HepG2 (cell line): Measurements from ENCODE around the gene KCNH6. TPM values are rescaled to one million over a fixed set of nuclear protein-coding genes. Genes with fewer than 3 reads are reported as not detected.
A peak's percentile ranks its signal among the peaks of the same experiment; 100 is the strongest.

Source experiments
- ATAC-seq: fragments of 200-7000 bp; cut with Tn5 transposase; 3 replicates; pipeline ENCODE4 v1.9.1; 2020; ENCODE audit warnings: mild to moderate bottlenecking, moderate library complexity
- BruUV-seq: library from RNA; stranded (reverse); fragments of 400-500 nt; replicated peaks from 2 replicates; lab custom pipeline; 2021; lab: Mats Ljungman, UMichigan
- CTCF ChIA-PET: fragments of 300-600 bp; formaldehyde crosslinking; extraction: SDS; loops from one replicate; lab custom pipeline; 2021; ENCODE audit warnings: low total read pairs, inconsistent platforms, low intra/inter-chr PET ratio; lab: Yijun Ruan, JAX
- POLR2A ChIA-PET: fragments of 350-600 bp; sonication (Branson Sonifier 250); formaldehyde crosslinking; loops from one replicate; lab custom pipeline; 2020; ENCODE audit warnings: antibody characterized with exemption, inconsistent platforms; lab: Yijun Ruan, JAX
- DNase-seq: peaks from one replicate; pipeline ENCODE4 v3.0.0-alpha.2; 2015; ENCODE audit warnings: low spot score
- FAIRE-seq: peaks from 3 replicates; lab custom pipeline; 2011; peaks lifted over from hg19 to GRCh38; lab: Jason Lieb, UNC
- H2AFZ ChIP-seq: one replicate; pipeline ENCODE4 v1.6.1; 2011; ENCODE audit warnings: low read length, inconsistent platforms
- H3K27ac ChIP-seq: fragments of 300-600 bp; 3 replicates; pipeline ENCODE4 v1.8.0; 2011; ENCODE audit warnings: mixed run types, mild to moderate bottlenecking, mixed read lengths, low read length, inconsistent platforms; ENCODE audit not compliant: insufficient read depth; ENCODE audit errors: extremely low read length
- H3K27me3 ChIP-seq, 2 experiments: fragments of 200-600 bp in 1 of 2; 2 replicates in 1 of 2; 3 replicates in 1 of 2; pipeline versions ENCODE4 v1.6.0 to v1.8.0; 2011; ENCODE audit warnings: low read length in 2 of 2, mild to moderate bottlenecking in 2 of 2, moderate library complexity in 2 of 2, inconsistent platforms in 1 of 2; ENCODE audit not compliant: insufficient read depth in 2 of 2, control insufficient read depth in 1 of 2
- H3K36me3 ChIP-seq, 2 experiments: fragments of 200-600 bp in 1 of 2; replicated peaks in 1 of 2; 2 replicates in 1 of 2; 3 replicates in 1 of 2; pipeline versions ENCODE4 v1.5.1 to v1.8.0; 2011; ENCODE audit warnings: low read length in 2 of 2, inconsistent platforms in 1 of 2; ENCODE audit not compliant: insufficient read depth in 2 of 2, control insufficient read depth in 1 of 2
- H3K4me1 ChIP-seq: 2 replicates; pipeline ENCODE4 v1.5.1; 2012; ENCODE audit warnings: low read length, inconsistent platforms; ENCODE audit not compliant: insufficient read depth
- H3K4me2 ChIP-seq: 2 replicates; pipeline ENCODE4 v1.6.0; 2011; ENCODE audit warnings: low read depth, low read length, inconsistent platforms
- H3K4me3 ChIP-seq, 3 experiments: fragments of 200-600 bp in 1 of 3; sonication (generic), shearing (Covaris generic) in 1 of 3; replicated peaks in 1 of 3; 2 replicates each; pipeline ENCODE4 v1.5.1; 2011 to 2016; ENCODE audit warnings: low read length in 3 of 3, inconsistent platforms in 2 of 3, low read depth in 2 of 3, mild to moderate bottlenecking in 2 of 3, control low read depth in 1 of 3, mixed read lengths in 1 of 3; ENCODE audit not compliant: insufficient read depth in 1 of 3
- H3K79me2 ChIP-seq: one replicate; pipeline ENCODE4 v1.6.1; 2011; ENCODE audit warnings: low read length, inconsistent platforms; ENCODE audit not compliant: insufficient read depth
- H3K9ac ChIP-seq: 2 replicates; pipeline ENCODE4 v1.6.0; 2011; ENCODE audit warnings: mild to moderate bottlenecking, low read depth, low read length, inconsistent platforms; ENCODE audit not compliant: insufficient read depth
- H3K9me3 ChIP-seq: 2 replicates; pipeline ENCODE4 v1.5.1; 2012; ENCODE audit warnings: mild to moderate bottlenecking, low read length
- H4K20me1 ChIP-seq: 2 replicates; pipeline ENCODE4 v1.6.0; 2011; ENCODE audit warnings: inconsistent platforms, mild to moderate bottlenecking, low read length, moderate library complexity; ENCODE audit not compliant: insufficient read depth
- HNRNPLL ChIP-seq: fragments of 200-400 bp; formaldehyde crosslinking; IDR thresholded peaks from 2 replicates; pipeline ENCODE4 v1.6.1; 2017; ENCODE audit warnings: mild to moderate bottlenecking, low read depth, low read length; ENCODE audit not compliant: poor library complexity, severe bottlenecking
- KAT2B ChIP-seq: fragments of 150-350 bp; IDR thresholded peaks from 2 replicates; pipeline ENCODE4 v1.6.1; 2014; ENCODE audit warnings: low read depth, low read length, borderline replicate concordance
- SP140L ChIP-seq: sonication (generic); formaldehyde crosslinking; IDR thresholded peaks from 2 replicates; pipeline ENCODE4 v1.4.0; 2020; ENCODE audit warnings: missing genetic modification reagents, borderline replicate concordance
- STAT5B ChIP-seq: sonication (generic); formaldehyde crosslinking; IDR thresholded peaks from 2 replicates; pipeline ENCODE4 v1.4.0; 2020; ENCODE audit warnings: missing genetic modification reagents
- ZC3H4 ChIP-seq: sonication (generic); formaldehyde crosslinking; IDR thresholded peaks from 2 replicates; pipeline ENCODE4 v1.4.0; 2020; ENCODE audit warnings: missing genetic modification reagents, borderline replicate concordance
- ZFP36L2 ChIP-seq: sonication (generic); formaldehyde crosslinking; IDR thresholded peaks from 2 replicates; pipeline ENCODE4 v1.4.0; 2020; ENCODE audit warnings: missing genetic modification reagents
- ZFX ChIP-seq: sonication (generic); formaldehyde crosslinking; IDR thresholded peaks from 2 replicates; pipeline ENCODE4 v1.4.0; 2020; ENCODE audit warnings: mild to moderate bottlenecking, low read depth, missing genetic modification reagents, moderate library complexity
- WGBS: methylation state at CpG from one replicate; pipeline ENCODE4 v1.1.6; 2017; ENCODE audit warnings: low lambda C conversion rate; 5-methylcytosine and 5-hydroxymethylcytosine counted together
- in situ Hi-C: cut with HindIII; loops from 2 replicates; pipeline ENCODE4 v1.10.0; 2017; ENCODE audit warnings: low pct_unique_long_range_greater_than_20kb; ENCODE audit not compliant: extremely low pct_ligation_motif_present
- intact Hi-C: fragments of 100-400 bp; cut with micrococcal nuclease; formaldehyde crosslinking; loops from one replicate; pipeline ENCODE4 v1.10.0; 2022; ENCODE audit not compliant: unreplicated experiment
- polyA plus RNA-seq, 8 experiments: library from polyadenylated mRNA; depleted of rRNA in 3 of 8; stranded (reverse) in 7 of 8; unstranded in 1 of 8; fragments of >200 nt; fragmentation: Illumina TruSeq in 4 of 8; extraction: Trizol in 4 of 8; gene quantifications; 2 replicates each; pipeline versions ENCODE4 v1.2.1 to v1.2.3, GENCODE V29; 2011 to 2016; ENCODE audit warnings: low read depth in 4 of 8, missing spikeins in 1 of 8, mixed read lengths in 1 of 8; ENCODE audit not compliant: insufficient read depth in 1 of 8
- total RNA-seq, 5 experiments: library from RNA; depleted of rRNA; stranded (reverse); fragments of >200 nt; fragmentation: Illumina TruSeq; extraction: Trizol; gene quantifications; 2 replicates each; pipeline ENCODE4 v1.2.3, GENCODE V29; 2016; ENCODE audit warnings: low read depth in 1 of 5
- TF ChIP-seq, protein P1 (sequence below): sonication (generic); formaldehyde crosslinking; IDR thresholded peaks from 2 replicates; pipeline ENCODE4 v1.4.0; 2020; ENCODE audit warnings: missing genetic modification reagents
- TF ChIP-seq, protein P2 (sequence below): sonication (generic); formaldehyde crosslinking; IDR thresholded peaks from 2 replicates; pipeline ENCODE4 v1.5.0; 2020; ENCODE audit warnings: mild to moderate bottlenecking, missing genetic modification reagents, borderline replicate concordance
- TF ChIP-seq, protein P3 (sequence below): sonication (generic); formaldehyde crosslinking; conservative IDR thresholded peaks from 2 replicates; pipeline ENCODE4 v1.4.0; 2020; ENCODE audit warnings: missing genetic modification reagents

The KCNH6 gene
- total and polyA plus RNA-seq, 2 of the 13 experiments (the other 11 are each of a cell fraction or from before 2014, with no cell fraction given), result 0.05 to 0.18 TPM

DNA sequence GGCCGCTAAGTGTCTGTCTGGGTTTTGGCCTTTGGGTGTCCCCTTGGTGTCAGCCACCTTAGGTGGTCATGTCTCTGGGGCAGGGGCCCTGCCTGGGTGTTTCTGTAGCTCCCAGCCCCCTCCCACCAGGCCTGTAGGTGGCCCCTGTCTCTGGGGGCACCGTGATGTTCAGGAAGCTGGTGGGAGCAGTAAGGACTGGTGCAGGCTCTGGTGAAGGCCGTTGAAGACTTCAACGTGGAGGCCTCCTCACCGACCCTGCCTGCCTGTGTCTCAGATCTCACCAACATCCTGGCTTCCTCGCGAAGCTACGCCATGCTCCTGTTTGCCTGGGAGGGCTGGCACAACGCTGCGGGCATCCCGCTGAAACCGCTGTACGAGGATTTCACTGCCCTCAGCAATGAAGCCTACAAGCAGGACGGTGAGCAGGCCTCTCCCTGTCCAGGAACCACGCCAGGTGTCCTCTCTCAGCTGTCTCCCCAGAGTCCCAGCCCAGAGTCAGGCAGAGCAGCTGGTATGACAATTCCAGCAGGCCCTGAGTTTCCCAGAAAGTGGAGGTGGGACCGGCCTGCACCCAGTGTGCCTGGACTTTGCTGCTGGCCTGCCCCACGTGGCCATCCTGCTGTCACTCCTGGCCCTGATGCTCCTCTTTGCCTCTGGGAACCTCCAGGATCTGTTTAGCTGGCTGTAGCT is 43.5 kb upstream of the KCNH6 start:
- no peak overlapping the region for H3K9ac ChIP-seq
- no peak overlapping the region for H3K4me3 ChIP-seq
- ChIA-PET POLR2A (interaction anchor here (1.0 to 1.2 kb wide), 2 partner anchors 16 to 70 kb away, joined by 3 read pairs; no protein-coding TSS in a partner anchor), CTCF (interaction anchor here (1.8 to 5.3 kb wide), 3 partner anchors 43 to 55 kb away, joined by 5 to 53 read pairs (median 9); no protein-coding TSS in a partner anchor)
- no peak overlapping the region for H3K27ac ChIP-seq
- no TSS peak for BruUV-seq
- in situ Hi-C loops, result loop anchor here (5.0 kb wide), 1 partner anchor 57 kb away; no protein-coding TSS in a partner anchor
- no peaks in the 10 kb centered on the region for H3K79me2 ChIP-seq
- no peaks in the 10 kb centered on the region for H3K36me3 ChIP-seq
- intact Hi-C loops, result loop anchor here (1.0 to 2.0 kb wide), 3 partner anchors 33 to 133 kb away; partner anchors contain the start of gene CYB561
- H4K20me1 ChIP-seq, result peaks cover 3% of the 10 kb centered on the region; the same call in 1 of the 2 replicates
- H3K27me3 ChIP-seq, result peaks cover 27 to 81% of the 10 kb centered on the region in 2 experiments
- no peaks in the 10 kb centered on the region for H3K9me3 ChIP-seq
- ATAC-seq (no peak), FAIRE-seq (no peak), DNase-seq (no peak)
- no peak overlapping the region for H3K4me2 ChIP-seq
- no peak overlapping the region for H2AFZ ChIP-seq
- peaks cover 28% of the 10 kb centered on the region for H3K4me1 ChIP-seq
- WGBS, result 45% methylated on average over 14 of the region's 17 CpGs
- TF ChIP-seq, protein P1, sequence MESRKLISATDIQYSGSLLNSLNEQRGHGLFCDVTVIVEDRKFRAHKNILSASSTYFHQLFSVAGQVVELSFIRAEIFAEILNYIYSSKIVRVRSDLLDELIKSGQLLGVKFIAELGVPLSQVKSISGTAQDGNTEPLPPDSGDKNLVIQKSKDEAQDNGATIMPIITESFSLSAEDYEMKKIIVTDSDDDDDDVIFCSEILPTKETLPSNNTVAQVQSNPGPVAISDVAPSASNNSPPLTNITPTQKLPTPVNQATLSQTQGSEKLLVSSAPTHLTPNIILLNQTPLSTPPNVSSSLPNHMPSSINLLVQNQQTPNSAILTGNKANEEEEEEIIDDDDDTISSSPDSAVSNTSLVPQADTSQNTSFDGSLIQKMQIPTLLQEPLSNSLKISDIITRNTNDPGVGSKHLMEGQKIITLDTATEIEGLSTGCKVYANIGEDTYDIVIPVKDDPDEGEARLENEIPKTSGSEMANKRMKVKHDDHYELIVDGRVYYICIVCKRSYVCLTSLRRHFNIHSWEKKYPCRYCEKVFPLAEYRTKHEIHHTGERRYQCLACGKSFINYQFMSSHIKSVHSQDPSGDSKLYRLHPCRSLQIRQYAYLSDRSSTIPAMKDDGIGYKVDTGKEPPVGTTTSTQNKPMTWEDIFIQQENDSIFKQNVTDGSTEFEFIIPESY (CRISPR knock-in tag), result peak; percentile 41; the same call in 1 of the 2 replicates
- TF ChIP-seq, protein P2, sequence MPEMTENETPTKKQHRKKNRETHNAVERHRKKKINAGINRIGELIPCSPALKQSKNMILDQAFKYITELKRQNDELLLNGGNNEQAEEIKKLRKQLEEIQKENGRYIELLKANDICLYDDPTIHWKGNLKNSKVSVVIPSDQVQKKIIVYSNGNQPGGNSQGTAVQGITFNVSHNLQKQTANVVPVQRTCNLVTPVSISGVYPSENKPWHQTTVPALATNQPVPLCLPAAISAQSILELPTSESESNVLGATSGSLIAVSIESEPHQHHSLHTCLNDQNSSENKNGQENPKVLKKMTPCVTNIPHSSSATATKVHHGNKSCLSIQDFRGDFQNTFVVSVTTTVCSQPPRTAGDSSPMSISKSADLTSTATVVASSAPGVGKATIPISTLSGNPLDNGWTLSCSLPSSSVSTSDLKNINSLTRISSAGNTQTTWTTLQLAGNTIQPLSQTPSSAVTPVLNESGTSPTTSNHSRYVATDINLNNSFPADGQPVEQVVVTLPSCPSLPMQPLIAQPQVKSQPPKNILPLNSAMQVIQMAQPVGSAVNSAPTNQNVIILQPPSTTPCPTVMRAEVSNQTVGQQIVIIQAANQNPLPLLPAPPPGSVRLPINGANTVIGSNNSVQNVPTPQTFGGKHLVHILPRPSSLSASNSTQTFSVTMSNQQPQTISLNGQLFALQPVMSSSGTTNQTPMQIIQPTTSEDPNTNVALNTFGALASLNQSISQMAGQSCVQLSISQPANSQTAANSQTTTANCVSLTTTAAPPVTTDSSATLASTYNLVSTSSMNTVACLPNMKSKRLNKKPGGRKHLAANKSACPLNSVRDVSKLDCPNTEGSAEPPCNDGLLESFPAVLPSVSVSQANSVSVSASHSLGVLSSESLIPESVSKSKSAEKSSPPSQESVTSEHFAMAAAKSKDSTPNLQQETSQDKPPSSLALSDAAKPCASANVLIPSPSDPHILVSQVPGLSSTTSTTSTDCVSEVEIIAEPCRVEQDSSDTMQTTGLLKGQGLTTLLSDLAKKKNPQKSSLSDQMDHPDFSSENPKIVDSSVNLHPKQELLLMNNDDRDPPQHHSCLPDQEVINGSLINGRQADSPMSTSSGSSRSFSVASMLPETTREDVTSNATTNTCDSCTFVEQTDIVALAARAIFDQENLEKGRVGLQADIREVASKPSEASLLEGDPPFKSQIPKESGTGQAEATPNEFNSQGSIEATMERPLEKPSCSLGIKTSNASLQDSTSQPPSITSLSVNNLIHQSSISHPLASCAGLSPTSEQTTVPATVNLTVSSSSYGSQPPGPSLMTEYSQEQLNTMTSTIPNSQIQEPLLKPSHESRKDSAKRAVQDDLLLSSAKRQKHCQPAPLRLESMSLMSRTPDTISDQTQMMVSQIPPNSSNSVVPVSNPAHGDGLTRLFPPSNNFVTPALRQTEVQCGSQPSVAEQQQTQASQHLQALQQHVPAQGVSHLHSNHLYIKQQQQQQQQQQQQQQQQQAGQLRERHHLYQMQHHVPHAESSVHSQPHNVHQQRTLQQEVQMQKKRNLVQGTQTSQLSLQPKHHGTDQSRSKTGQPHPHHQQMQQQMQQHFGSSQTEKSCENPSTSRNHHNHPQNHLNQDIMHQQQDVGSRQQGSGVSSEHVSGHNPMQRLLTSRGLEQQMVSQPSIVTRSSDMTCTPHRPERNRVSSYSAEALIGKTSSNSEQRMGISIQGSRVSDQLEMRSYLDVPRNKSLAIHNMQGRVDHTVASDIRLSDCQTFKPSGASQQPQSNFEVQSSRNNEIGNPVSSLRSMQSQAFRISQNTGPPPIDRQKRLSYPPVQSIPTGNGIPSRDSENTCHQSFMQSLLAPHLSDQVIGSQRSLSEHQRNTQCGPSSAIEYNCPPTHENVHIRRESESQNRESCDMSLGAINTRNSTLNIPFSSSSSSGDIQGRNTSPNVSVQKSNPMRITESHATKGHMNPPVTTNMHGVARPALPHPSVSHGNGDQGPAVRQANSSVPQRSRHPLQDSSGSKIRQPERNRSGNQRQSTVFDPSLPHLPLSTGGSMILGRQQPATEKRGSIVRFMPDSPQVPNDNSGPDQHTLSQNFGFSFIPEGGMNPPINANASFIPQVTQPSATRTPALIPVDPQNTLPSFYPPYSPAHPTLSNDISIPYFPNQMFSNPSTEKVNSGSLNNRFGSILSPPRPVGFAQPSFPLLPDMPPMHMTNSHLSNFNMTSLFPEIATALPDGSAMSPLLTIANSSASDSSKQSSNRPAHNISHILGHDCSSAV, result no peak
- no peak for TF ChIP-seq SP140L (CRISPR knock-in tag)
- 0 out of 2 replicates have a peak, but pooled peaks have one; percentile 11 for TF ChIP-seq ZFX
- no peak for TF ChIP-seq ZFP36L2 (CRISPR knock-in tag)
- TF ChIP-seq HNRNPLL, result peak; percentile 2
- TF ChIP-seq, protein P3, sequence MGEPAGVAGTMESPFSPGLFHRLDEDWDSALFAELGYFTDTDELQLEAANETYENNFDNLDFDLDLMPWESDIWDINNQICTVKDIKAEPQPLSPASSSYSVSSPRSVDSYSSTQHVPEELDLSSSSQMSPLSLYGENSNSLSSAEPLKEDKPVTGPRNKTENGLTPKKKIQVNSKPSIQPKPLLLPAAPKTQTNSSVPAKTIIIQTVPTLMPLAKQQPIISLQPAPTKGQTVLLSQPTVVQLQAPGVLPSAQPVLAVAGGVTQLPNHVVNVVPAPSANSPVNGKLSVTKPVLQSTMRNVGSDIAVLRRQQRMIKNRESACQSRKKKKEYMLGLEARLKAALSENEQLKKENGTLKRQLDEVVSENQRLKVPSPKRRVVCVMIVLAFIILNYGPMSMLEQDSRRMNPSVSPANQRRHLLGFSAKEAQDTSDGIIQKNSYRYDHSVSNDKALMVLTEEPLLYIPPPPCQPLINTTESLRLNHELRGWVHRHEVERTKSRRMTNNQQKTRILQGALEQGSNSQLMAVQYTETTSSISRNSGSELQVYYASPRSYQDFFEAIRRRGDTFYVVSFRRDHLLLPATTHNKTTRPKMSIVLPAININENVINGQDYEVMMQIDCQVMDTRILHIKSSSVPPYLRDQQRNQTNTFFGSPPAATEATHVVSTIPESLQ (CRISPR knock-in tag), result no peak
- no peak for TF ChIP-seq KAT2B
- no peak for TF ChIP-seq STAT5B (CRISPR knock-in tag)
- no peak for TF ChIP-seq ZC3H4 (CRISPR knock-in tag)
